GM23248 (cell line): ENCODE data around the gene IGFBP6. TPM values are rescaled to one million over a fixed set of nuclear protein-coding genes. Genes with fewer than 3 reads are reported as not detected.

Experiments used
- DNase-seq: peaks from one replicate; pipeline ENCODE4 v3.0.0-alpha.2; 2015
- H2AFZ ChIP-seq: fragments of 200-600 bp; sonication (generic); 2 replicates; pipeline ENCODE4 v1.6.1; 2016; ENCODE audit warnings: antibody characterized with exemption
- H3F3A ChIP-seq: fragments of 200-600 bp; sonication (generic); 2 replicates; pipeline ENCODE4 v1.6.1; 2016; ENCODE audit warnings: mild to moderate bottlenecking, antibody characterized with exemption, mixed run types; ENCODE audit not compliant: insufficient read depth
- H3K27ac ChIP-seq: fragments of 200-600 bp; sonication (generic); 2 replicates; pipeline ENCODE4 v1.5.1; 2016; ENCODE audit warnings: mild to moderate bottlenecking
- H3K27me3 ChIP-seq: fragments of 200-600 bp; sonication (generic); replicated peaks from 2 replicates; pipeline ENCODE4 v1.6.1; 2016; ENCODE audit warnings: mild to moderate bottlenecking; ENCODE audit not compliant: insufficient read depth
- H3K36me3 ChIP-seq: fragments of 200-600 bp; sonication (generic); 2 replicates; pipeline ENCODE4 v1.6.1; 2016; ENCODE audit warnings: low read depth, mild to moderate bottlenecking
- H3K4me1 ChIP-seq: fragments of 200-600 bp; sonication (generic); 2 replicates; pipeline ENCODE4 v1.6.1; 2016; ENCODE audit warnings: mild to moderate bottlenecking; ENCODE audit not compliant: insufficient read depth
- H3K4me2 ChIP-seq: fragments of 200-600 bp; sonication (generic); one replicate; pipeline ENCODE4 v1.6.1; 2016; ENCODE audit warnings: mild to moderate bottlenecking; ENCODE audit not compliant: unreplicated experiment
- H3K4me3 ChIP-seq: fragments of 200-600 bp; sonication (generic); 2 replicates; pipeline ENCODE4 v1.5.1; 2016; ENCODE audit warnings: mild to moderate bottlenecking
- H3K79me2 ChIP-seq: fragments of 200-600 bp; sonication (generic); 2 replicates; pipeline ENCODE4 v1.6.1; 2016; ENCODE audit warnings: mild to moderate bottlenecking; ENCODE audit not compliant: insufficient read depth
- H3K9ac ChIP-seq: fragments of 200-600 bp; sonication (generic); 2 replicates; pipeline ENCODE4 v1.6.1; 2016; ENCODE audit warnings: mild to moderate bottlenecking
- H3K9me2 ChIP-seq: fragments of 200-600 bp; sonication (generic); 2 replicates; pipeline ENCODE4 v1.6.1; 2016; ENCODE audit warnings: mixed run types, mild to moderate bottlenecking, moderate library complexity; ENCODE audit not compliant: insufficient read depth
- H3K9me3 ChIP-seq: fragments of 200-600 bp; sonication (generic); one replicate; pipeline ENCODE4 v1.6.1; 2017; ENCODE audit warnings: low read depth
- H4K20me1 ChIP-seq: fragments of 200-600 bp; sonication (generic); 2 replicates; pipeline ENCODE4 v1.6.0; 2016; ENCODE audit not compliant: insufficient read depth
- EZH2 ChIP-seq: fragments of 200-600 bp; sonication (generic); IDR thresholded peaks from 2 replicates; pipeline ENCODE4 v1.6.1; 2018; ENCODE audit warnings: antibody characterized with exemption, mild to moderate bottlenecking; ENCODE audit not compliant: insufficient read depth, poor library complexity, severe bottlenecking
- EZH2phosphoT487 ChIP-seq: fragments of 200-600 bp; sonication (generic); IDR thresholded peaks from 2 replicates; pipeline ENCODE4 v1.6.1; 2018; ENCODE audit warnings: antibody characterized with exemption, moderate library complexity, mild to moderate bottlenecking, low read depth; ENCODE audit not compliant: insufficient read depth
- WGBS, 2 experiments: methylation state at CpG; one replicate each; pipeline ENCODE4 v1.1.6; 2015 to 2017; ENCODE audit warnings: low lambda C conversion rate in 2 of 2, low coverage in 1 of 2; ENCODE audit errors: missing lambda C conversion rate in 2 of 2; 5-methylcytosine and 5-hydroxymethylcytosine counted together
- in situ Hi-C: fragments of 300-500 bp; cut with MboI; formaldehyde crosslinking; loops from 2 replicates; pipeline ENCODE4 v1.15.0; 2020
- polyA plus RNA-seq: library from polyadenylated mRNA; unstranded; fragments of >200 nt; fragmentation: Nextera tagmentation; extraction: Ambion mirVana; gene quantifications from 2 replicates; pipeline ENCODE4 v1.2.1, GENCODE V29; 2016
- total RNA-seq: library from RNA; depleted of rRNA; stranded (reverse); fragments of >200 nt; shearing (Covaris generic); gene quantifications from 2 replicates; pipeline ENCODE4 v1.2.3, GENCODE V29; 2014

The IGFBP6 gene
- total and polyA plus RNA-seq, 2 experiments from 2014 or later = 1,614 to 1,827 TPM

GRCh38 chr12:53076461-53076860, 21.0 kb upstream of the IGFBP6 start:
- WGBS, 2 experiments = 87 to 93% methylated on average over 3 of the region's 3 CpGs
- peaks cover 45% of the 10 kb centered on the region for H3K79me2 ChIP-seq
- TF ChIP-seq EZH2phosphoT487 (no peak), EZH2 (no peak)
- H3K27me3 ChIP-seq = no peaks in the 10 kb centered on the region
- no peaks in the 10 kb centered on the region for H3K9me2 ChIP-seq
- no peak overlapping the region for H3K4me3 ChIP-seq
- H3K9ac ChIP-seq = no peak overlapping the region
- H3K4me1 ChIP-seq = peaks cover 37% of the 10 kb centered on the region
- peaks cover 3% of the 10 kb centered on the region; the same call in 1 of the 2 replicates for H3K36me3 ChIP-seq
- no peak overlapping the region for H3K4me2 ChIP-seq
- H2AFZ ChIP-seq = no peak overlapping the region
- H3K9me3 ChIP-seq = no peaks in the 10 kb centered on the region
- H4K20me1 ChIP-seq = no peaks in the 10 kb centered on the region
- peaks cover 31% of the 10 kb centered on the region for H3F3A ChIP-seq
- no peak overlapping the region for H3K27ac ChIP-seq
- in situ Hi-C loops = no loop called here
- no peak for DNase-seq

GRCh38 chr12:53077030-53077429, 20.4 kb upstream of the IGFBP6 start:
- peaks cover 41% of the 10 kb centered on the region for H3K79me2 ChIP-seq
- H3K4me2 ChIP-seq = peak overlapping the region; percentile 11
- no peak overlapping the region for H3K4me3 ChIP-seq
- H3K9me2 ChIP-seq = no peaks in the 10 kb centered on the region
- H3K27ac ChIP-seq = no peak overlapping the region
- H2AFZ ChIP-seq = no peak overlapping the region
- H3K4me1 ChIP-seq = peaks cover 31% of the 10 kb centered on the region
- TF ChIP-seq EZH2 = no peak
- TF ChIP-seq EZH2phosphoT487 = no peak
- no peak overlapping the region for H3K9ac ChIP-seq
- DNase-seq = no peak
- peaks cover 3% of the 10 kb centered on the region; the same call in 1 of the 2 replicates for H3K36me3 ChIP-seq
- in situ Hi-C loops = no loop called here
- H4K20me1 ChIP-seq = no peaks in the 10 kb centered on the region
- H3F3A ChIP-seq = peaks cover 29% of the 10 kb centered on the region
- no peaks in the 10 kb centered on the region for H3K9me3 ChIP-seq
- no peaks in the 10 kb centered on the region for H3K27me3 ChIP-seq
- 99% methylated on average over 8 of the region's 8 CpGs for WGBS, 2 experiments

GRCh38 chr12:53078425-53079225, 18.8 kb upstream of the IGFBP6 start:
- Histone ChIP-seq H3K79me2 (peaks cover 41% of the 10 kb centered on the region), H2AFZ (peak overlapping the region; percentile 10; the same call in 1 of the 2 replicates), H3K9me2 (no peaks in the 10 kb centered on the region), H3K4me3 (peak overlapping the region; percentile 77), H3F3A (peaks cover 29% of the 10 kb centered on the region), H3K4me1 (peaks cover 25% of the 10 kb centered on the region), H3K36me3 (peaks cover 3% of the 10 kb centered on the region; the same call in 1 of the 2 replicates), H4K20me1 (no peaks in the 10 kb centered on the region), H3K9ac (peak overlapping the region; percentile 97), H3K4me2 (peak overlapping the region; percentile 76), H3K27me3 (no peaks in the 10 kb centered on the region), H3K9me3 (no peaks in the 10 kb centered on the region), H3K27ac (peak overlapping the region; percentile 99)
- in situ Hi-C loops = no loop called here
- TF ChIP-seq EZH2phosphoT487 (no peak), EZH2 (no peak)
- 2 to 3% methylated on average over 15 to 24 of the region's 25 CpGs for WGBS, 2 experiments
- peak; percentile 73 for DNase-seq

- Histone ChIP-seq H3F3A (peaks cover 29% of the 10 kb centered on the region), H3K4me3 (peak within 1 kb of the TSS; percentile 77), H3K79me2 (peaks cover 41% of the 10 kb centered on the region), H3K4me2 (peak within 1 kb of the TSS; percentile 85), H3K9ac (peak within 1 kb of the TSS; percentile 97), H2AFZ (peak within 1 kb of the TSS; percentile 49), H4K20me1 (no peaks in the 10 kb centered on the region), H3K27ac (peak within 1 kb of the TSS; percentile 99), H3K4me1 (peaks cover 25% of the 10 kb centered on the region), H3K9me2 (no peaks in the 10 kb centered on the region), H3K9me3 (no peaks in the 10 kb centered on the region), H3K27me3 (no peaks in the 10 kb centered on the region), H3K36me3 (peaks cover 3% of the 10 kb centered on the region; the same call in 1 of the 2 replicates)
- in situ Hi-C loops = no loop called here
- TF ChIP-seq EZH2phosphoT487 (no peak), EZH2 (no peak)
- peak; percentile 98 for DNase-seq
- WGBS, 2 experiments = 2 to 6% methylated on average over 50 to 66 of the region's 67 CpGs
Observed at GRCh38 chr12:53079226-53080117, 18.0 kb upstream of the IGFBP6 start, which contains the start of gene SPRYD3. TSS of gene SPRYD3 (minus strand) at chr12:53079390. CDS start at chr12:53079333, 57 bp downstream.
